Measurements from ENCODE around the gene FILIP1L.
A peak's percentile ranks its signal among the peaks of the same experiment; 100 is the strongest.

Gene FILIP1L

GRCh38 chr3:99945328-99945995 lies 168.8 kb downstream of the FILIP1L start:
- DNase-seq = no peak

DNA sequence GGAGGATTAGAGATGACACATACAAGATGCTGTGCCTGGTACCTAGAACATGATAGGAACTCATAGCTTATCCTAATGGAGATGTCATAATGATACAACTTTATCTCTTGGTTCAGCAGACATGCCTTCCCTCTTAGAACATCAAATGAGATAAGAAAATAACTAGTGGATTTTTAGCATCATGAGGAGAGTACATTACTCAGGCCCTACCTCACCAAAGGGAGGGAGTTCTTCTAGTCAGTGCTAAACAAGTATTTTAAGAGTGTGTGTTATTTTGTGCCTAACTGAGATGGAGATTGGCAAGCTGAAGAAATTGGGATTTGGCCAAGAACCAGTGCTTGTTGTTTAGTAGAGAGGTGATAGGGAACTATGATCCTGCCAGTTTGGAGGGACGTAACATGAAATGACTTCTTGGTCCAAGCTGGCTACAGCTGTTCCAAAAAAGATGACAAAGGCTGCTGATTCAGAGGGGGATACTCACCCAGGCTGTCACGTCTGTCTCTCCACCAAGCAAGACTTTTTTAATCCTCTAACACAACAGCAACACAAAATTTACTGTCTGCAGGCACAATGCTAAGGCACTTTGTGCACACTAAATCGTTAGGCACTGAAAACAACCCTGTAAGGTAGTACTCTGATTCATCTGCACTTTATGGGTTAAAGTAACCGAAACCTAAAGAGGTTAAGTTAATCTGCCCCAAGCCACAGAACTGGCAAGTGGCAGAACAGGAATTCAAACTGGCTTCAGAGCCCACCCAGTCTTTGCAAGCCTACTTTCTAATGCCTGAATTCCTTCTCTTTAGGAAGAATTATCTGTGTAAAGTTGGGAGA lies 170.2 kb downstream of the FILIP1L start:
- DNase-seq = peak; percentile 25

DNA sequence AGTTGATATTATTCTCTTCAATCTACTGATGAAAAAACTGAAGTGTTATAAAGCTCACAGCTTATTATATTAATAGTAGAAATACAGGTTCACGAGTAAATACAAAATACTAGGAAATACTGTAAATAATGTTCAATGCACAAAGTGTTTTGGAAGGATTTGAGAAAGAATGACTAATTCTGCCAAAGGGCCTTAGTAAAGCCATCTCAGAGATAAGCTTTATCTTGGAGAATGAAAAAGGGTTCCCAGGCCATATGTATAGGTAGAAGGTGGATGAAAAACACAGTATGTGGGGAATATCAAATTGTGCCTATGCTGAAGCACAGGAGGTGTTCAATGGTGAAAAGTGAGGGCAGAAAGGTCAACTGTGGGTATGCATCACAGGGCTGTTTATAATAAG lies 173.1 kb downstream of the FILIP1L start:
- DNase-seq = no peak

- DNase-seq = no peak
Measured at GRCh38 chr3:99940350-99940749, 174.0 kb downstream of the FILIP1L start.

- DNase-seq = no peak
Measured at GRCh38 chr3:99939876-99940275, 174.4 kb downstream of the FILIP1L start.

DNA sequence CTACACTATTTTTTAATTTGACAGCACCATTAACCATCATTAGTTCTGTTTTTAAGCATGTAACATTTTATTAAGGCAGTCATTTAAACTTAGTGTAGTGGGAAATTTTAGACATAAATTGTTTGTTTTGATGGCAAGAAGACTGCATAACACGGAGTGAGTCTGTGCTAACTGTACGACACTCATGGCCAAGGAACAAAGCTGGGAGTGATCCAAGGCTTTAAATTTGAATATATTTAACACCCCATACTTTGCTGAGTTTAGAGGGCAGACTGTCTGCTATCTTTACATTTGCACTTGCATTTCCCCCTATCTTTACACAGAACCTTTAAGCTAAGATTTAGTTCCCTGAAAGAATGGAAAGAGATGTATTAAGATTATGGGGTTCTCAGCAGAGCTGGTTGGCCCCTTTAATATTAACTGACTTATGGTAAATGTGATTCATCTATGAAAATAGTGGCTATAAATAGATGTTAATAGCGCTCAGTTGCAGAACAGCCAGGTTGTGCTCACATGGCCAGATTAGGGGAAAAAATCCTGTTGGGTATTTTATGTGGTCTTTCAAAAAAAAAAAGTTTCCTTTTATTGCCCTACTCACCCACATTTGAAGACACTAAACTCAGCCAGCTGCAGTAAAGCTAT lies 175.9 kb downstream of the FILIP1L start:
- no peak for DNase-seq

- no peak for DNase-seq
Measured at GRCh38 chr3:99934975-99935797, 179.1 kb downstream of the FILIP1L start.

- DNase-seq = no peak
Measured at GRCh38 chr3:99933971-99934750, 180.1 kb downstream of the FILIP1L start.

DNA sequence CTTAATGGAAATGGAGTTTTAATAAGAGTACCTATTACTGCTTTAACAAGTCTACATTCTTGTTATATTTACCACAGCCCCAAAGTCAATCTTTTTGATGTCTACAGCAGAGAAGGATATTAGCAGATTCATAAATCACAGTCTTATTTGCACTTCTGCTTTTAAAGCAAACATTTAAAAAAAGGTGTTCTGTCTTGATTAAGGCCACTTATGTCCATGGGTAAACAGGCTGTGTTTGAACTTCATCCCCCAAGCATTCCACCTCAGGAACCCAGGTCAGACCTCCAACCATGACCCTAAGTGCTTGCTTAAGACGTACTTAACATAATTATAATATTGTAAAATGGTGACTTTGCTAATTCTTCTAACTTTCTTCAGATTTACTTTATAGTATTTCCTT lies 183.2 kb downstream of the FILIP1L start:
- DNase-seq = no peak

GRCh38 chr3:99929745-99930139 lies 184.6 kb downstream of the FILIP1L start:
- DNase-seq = no peak

DNA sequence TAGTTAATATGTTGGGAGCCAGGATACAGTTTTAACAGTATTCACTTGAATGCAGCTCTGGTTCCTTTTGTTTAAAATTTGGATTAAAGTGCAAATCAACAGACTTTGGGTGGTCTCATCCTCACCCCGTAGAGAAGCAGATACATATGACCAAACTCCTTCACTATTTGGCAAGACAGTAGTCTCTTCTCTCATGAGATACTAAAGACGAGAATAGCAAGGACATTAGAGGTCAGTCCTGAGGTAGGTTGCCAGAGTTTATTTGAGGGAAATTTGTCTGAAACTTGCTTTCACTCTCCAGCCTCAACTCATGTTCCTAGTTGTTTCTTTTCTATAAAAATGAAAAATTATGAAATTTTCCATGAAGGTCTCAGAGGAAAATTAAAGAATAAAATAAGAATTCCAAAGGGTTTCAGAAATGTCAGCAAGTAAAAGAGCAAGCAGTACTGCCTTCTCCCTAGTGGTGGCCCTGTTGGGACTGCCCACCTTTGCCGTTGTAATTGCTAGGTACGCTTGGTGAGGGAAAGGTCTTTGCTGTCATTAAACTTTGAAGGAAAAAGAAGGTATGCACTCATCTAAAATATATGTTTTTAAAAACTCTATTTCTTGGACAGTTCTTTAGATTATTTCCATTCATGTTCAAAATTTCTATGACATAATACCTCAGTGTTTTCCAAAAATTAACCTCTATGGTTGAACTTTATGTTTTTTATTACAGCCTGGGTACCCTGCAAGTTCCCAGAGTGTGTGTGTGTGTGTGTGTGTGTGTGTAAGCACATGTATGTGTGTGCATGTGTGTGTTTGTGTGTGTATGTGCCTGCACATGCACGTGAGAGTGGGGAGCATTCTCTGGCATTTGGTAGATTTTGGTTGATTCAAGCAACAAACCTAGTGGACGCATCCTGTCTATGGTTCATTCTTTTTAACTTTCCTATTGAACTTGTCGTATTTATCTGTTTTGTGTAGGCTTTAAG lies 185.2 kb downstream of the FILIP1L start:
- DNase-seq = no peak

DNA sequence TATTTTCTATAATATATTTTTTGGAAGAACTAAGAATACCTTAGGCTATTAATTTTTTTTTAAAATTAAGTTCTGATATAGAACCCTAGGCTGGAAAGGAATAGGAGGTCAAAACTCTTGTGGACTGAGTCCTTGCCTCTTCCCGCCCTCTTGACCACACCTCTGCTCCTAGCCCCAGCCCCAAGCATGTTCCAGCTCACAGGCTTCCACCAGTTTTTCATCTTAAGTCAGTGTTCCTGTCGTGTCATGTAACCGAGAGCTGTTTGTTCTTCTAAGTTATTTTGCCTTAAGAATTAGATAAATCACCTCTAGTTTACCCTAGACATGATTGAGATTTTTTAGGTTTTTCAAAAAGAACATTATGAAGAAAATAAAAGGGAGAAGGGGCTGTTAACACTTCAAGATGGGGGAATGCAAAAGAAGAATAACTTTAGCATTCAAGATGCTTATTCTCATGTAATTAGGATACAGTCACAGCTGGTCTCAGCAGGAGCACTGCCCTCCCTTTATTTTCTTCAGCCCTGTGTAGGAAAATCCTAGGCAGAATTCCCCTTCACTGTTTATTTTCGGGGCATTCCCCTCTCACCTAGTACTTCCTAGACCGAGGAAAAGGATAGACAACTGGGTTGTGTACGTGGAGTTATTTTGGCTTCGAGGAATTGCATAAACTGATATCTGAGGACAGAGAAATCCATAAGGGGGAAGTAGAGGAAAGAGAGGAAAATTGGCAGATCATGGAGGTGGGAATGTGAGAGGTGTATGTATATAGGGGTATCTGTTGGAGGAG lies 186.4 kb downstream of the FILIP1L start:
- no peak for DNase-seq

DNA sequence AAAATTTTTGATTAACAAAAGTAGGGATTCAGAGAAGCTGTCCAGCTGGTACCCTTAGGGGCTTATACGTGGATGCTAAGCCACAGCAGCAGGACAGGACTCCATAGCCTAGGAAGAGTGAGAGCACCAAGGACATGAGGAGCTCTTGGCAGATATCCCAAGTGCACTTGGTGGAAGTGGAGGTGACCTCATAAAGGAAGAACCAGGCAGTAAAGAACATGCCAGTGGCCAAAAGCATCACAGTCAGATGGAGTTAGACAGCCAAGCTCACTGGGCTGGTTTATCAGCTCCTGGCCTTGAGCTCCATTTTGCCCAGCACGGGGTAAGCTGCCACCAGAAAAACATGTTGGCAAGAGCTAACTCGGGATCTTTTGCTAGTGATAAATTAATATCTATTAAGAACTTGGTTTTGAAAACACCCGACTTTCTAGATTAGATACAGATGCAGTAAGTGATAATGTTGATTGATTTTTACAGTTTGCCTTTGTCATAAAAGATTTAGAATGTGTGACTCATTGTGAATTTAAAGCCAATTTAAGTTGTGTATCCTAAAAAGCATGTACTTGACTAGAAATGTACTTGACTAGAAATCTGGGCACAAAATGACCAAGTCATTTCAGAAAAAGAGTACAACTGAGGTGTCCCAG lies 188.6 kb downstream of the FILIP1L start:
- DNase-seq = peak; percentile 84

DNA sequence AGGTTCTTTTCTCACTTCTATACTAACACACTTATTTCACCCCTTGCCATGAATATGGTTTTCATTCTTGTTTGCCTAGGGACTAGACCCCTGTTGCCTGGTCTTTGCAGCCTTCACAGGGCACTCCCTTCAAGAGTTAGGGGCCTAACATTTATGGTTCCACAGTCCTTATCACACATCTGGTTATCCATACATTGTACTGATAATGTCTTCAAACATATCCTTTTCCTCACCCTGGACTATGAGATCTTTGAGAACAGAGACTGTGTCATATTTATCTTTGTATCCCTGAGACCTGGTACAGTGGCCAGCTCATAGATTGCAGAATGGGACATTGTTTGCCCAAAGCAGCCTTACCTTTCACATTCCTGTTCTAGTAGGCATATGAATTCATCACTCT lies 190.4 kb downstream of the FILIP1L start:
- DNase-seq = no peak

GRCh38 chr3:99921986-99922385 lies 192.3 kb downstream of the FILIP1L start:
- no peak for DNase-seq

- DNase-seq = no peak
Measured at GRCh38 chr3:99921377-99921695, 193.0 kb downstream of the FILIP1L start.

GRCh38 chr3:99920481-99921376 lies 193.6 kb downstream of the FILIP1L start:
- DNase-seq = peak; percentile 92

- DNase-seq = no peak
Measured at GRCh38 chr3:99919694-99920093, 194.6 kb downstream of the FILIP1L start.

- DNase-seq = no peak
Measured at GRCh38 chr3:99918715-99919114, 195.6 kb downstream of the FILIP1L start.

Measured in NCI-H82 (cell line).